ENCODE results near the gene MINDY3.

MINDY3 gene

DNA sequence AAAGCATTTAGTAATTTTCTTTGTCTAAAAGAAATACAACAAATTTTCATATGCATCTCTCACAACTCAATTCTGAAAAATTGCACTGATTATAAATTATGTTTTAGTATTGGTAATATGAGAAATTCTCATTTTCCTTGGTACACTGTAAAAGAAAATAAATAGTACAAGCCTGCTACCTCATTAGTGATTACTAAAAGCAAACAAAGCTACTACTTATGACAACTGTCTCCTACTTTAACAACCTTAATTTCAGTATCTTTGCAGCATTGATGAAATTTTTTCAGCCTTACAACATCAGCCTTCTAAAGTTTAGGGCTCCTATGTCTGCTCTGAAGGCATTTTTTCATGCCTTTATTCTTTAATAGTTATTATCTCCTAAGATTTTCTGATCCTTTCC is 65.7 kb downstream of the MINDY3 start:
- Histone ChIP-seq H3K4me1 (ENCODE audit: control insufficient read depth, insufficient read depth, low read length) (peaks cover 67% of the 10 kb centered on the region), H3K9me3 (ENCODE audit: control insufficient read depth, insufficient read depth, low read depth, low read length) (no peaks in the 10 kb centered on the region), H3K27ac (ENCODE audit: extremely low read depth, low read depth, low read length) (no peak overlapping the region), H3K36me3 (ENCODE audit: control insufficient read depth in 2 of 2, insufficient read depth in 1 of 2, low read length in 2 of 2) (no peaks in the 10 kb centered on the region), H3K4me3 (ENCODE audit: low read depth, low read length) (no peak overlapping the region)
- CTCF ChIA-PET: interaction anchor here (0.8 to 1.3 kb wide), 2 partner anchors 10 to 360 kb away, joined by 3 read pairs; no protein-coding TSS in a partner anchor
- 0 out of 2 replicates have a peak, but pooled peaks have one; percentile 42 for TF ChIP-seq IKZF3 (tag by site-specific recombination; IDR thresholded peaks at IDR 0.05)
- no peak for TF ChIP-seq SP3 (tag by site-specific recombination; IDR thresholded peaks at IDR 0.05)
- TF ChIP-seq ZNF530 (tag by site-specific recombination; IDR thresholded peaks at IDR 0.05; ENCODE audit: low read depth): no peak
- TF ChIP-seq ZNF521 (tag by site-specific recombination; IDR thresholded peaks at IDR 0.05): no peak
- peak; percentile 70 for TF ChIP-seq ZEB2 (tag by site-specific recombination; IDR thresholded peaks at IDR 0.05)
- TF ChIP-seq ZNF366 (tag by site-specific recombination; conservative IDR thresholded peaks at IDR 0.05): peak; percentile 42
- peak; percentile 51; the same call in 1 of the 2 replicates for TF ChIP-seq SP7 (tag by site-specific recombination; IDR thresholded peaks at IDR 0.05)
- TF ChIP-seq, protein P1, sequence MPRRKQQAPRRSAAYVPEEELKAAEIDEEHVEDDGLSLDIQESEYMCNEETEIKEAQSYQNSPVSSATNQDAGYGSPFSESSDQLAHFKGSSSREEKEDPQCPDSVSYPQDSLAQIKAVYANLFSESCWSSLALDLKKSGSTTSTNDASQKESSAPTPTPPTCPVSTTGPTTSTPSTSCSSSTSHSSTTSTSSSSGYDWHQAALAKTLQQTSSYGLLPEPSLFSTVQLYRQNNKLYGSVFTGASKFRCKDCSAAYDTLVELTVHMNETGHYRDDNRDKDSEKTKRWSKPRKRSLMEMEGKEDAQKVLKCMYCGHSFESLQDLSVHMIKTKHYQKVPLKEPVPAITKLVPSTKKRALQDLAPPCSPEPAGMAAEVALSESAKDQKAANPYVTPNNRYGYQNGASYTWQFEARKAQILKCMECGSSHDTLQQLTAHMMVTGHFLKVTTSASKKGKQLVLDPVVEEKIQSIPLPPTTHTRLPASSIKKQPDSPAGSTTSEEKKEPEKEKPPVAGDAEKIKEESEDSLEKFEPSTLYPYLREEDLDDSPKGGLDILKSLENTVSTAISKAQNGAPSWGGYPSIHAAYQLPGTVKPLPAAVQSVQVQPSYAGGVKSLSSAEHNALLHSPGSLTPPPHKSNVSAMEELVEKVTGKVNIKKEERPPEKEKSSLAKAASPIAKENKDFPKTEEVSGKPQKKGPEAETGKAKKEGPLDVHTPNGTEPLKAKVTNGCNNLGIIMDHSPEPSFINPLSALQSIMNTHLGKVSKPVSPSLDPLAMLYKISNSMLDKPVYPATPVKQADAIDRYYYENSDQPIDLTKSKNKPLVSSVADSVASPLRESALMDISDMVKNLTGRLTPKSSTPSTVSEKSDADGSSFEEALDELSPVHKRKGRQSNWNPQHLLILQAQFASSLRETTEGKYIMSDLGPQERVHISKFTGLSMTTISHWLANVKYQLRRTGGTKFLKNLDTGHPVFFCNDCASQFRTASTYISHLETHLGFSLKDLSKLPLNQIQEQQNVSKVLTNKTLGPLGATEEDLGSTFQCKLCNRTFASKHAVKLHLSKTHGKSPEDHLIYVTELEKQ (tag by site-specific recombination; IDR thresholded peaks at IDR 0.05; ENCODE audit: borderline replicate concordance): peak; percentile 63; the same call in 1 of the 2 replicates
- peak; percentile 73; the same call in 1 of the 2 replicates for TF ChIP-seq BCL11A (tag by site-specific recombination; IDR thresholded peaks at IDR 0.05; ENCODE audit: low read depth)
- TF ChIP-seq FEZF1 (tag by site-specific recombination; IDR thresholded peaks at IDR 0.05): peak; percentile 26; the same call in 1 of the 2 replicates
- TF ChIP-seq, protein P2, sequence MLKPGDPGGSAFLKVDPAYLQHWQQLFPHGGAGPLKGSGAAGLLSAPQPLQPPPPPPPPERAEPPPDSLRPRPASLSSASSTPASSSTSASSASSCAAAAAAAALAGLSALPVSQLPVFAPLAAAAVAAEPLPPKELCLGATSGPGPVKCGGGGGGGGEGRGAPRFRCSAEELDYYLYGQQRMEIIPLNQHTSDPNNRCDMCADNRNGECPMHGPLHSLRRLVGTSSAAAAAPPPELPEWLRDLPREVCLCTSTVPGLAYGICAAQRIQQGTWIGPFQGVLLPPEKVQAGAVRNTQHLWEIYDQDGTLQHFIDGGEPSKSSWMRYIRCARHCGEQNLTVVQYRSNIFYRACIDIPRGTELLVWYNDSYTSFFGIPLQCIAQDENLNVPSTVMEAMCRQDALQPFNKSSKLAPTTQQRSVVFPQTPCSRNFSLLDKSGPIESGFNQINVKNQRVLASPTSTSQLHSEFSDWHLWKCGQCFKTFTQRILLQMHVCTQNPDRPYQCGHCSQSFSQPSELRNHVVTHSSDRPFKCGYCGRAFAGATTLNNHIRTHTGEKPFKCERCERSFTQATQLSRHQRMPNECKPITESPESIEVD (tag by site-specific recombination; IDR thresholded peaks at IDR 0.05): peak; percentile 83
- peak; percentile 84 for TF ChIP-seq OSR2 (tag by site-specific recombination; IDR thresholded peaks at IDR 0.05)
- TF ChIP-seq, protein P3, sequence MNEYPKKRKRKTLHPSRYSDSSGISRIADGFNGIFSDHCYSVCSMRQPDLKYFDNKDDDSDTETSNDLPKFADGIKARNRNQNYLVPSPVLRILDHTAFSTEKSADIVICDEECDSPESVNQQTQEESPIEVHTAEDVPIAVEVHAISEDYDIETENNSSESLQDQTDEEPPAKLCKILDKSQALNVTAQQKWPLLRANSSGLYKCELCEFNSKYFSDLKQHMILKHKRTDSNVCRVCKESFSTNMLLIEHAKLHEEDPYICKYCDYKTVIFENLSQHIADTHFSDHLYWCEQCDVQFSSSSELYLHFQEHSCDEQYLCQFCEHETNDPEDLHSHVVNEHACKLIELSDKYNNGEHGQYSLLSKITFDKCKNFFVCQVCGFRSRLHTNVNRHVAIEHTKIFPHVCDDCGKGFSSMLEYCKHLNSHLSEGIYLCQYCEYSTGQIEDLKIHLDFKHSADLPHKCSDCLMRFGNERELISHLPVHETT (tag by site-specific recombination; IDR thresholded peaks at IDR 0.05): peak; percentile 77
- peak; percentile 57; the same call in 1 of the 2 replicates for TF ChIP-seq ZNF629 (tag by site-specific recombination; IDR thresholded peaks at IDR 0.05)
- TF ChIP-seq ZNF114 (tag by site-specific recombination; IDR thresholded peaks at IDR 0.05): no peak
- TF ChIP-seq ZXDB (tag by site-specific recombination; IDR thresholded peaks at IDR 0.05): 0 out of 2 replicates have a peak, but pooled peaks have one; percentile 16
- TF ChIP-seq WT1 (tag by site-specific recombination; IDR thresholded peaks at IDR 0.05): peak; percentile 53
- POLR2A ChIA-PET: no interaction called here

DNA sequence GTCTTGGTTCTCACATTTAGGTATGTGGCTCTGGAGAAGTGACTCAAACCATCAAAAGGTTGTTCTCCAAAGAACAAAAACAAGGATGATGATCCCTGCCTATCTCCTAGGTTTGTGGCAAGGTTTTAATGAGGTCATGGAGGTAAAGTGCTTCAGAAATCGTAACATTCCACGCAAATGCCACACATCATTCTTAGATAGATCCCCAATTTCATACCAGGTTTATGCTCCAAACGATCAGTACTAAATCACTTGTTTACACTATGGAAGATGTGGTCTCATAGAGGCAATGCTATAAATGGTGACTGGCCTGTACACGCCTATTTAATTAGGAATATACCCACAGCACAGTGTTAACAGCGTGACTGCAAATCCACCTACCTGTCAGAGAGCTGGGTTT is 66.6 kb downstream of the MINDY3 start:
- no peak overlapping the region for H3K27ac ChIP-seq (ENCODE audit: extremely low read depth, low read depth, low read length)
- H3K36me3 ChIP-seq (ENCODE audit: control insufficient read depth in 2 of 2, insufficient read depth in 1 of 2, low read length in 2 of 2): peaks cover 0 to 5% of the 10 kb centered on the region in 2 experiments; a peak in 1 of 3 replicates
- H3K9me3 ChIP-seq (ENCODE audit: control insufficient read depth, insufficient read depth, low read depth, low read length): no peaks in the 10 kb centered on the region
- no peak overlapping the region for H3K4me3 ChIP-seq (ENCODE audit: low read depth, low read length)
- ChIA-PET CTCF (interaction anchor here (1.3 kb wide), 1 partner anchor 366 kb away, joined by 3 read pairs; no protein-coding TSS in a partner anchor), POLR2A (no interaction called here)
- peaks cover 67% of the 10 kb centered on the region for H3K4me1 ChIP-seq (ENCODE audit: control insufficient read depth, insufficient read depth, low read length)
- peak; percentile 93; the same call in 1 of the 2 replicates for TF ChIP-seq MZF1 (tag by site-specific recombination; IDR thresholded peaks at IDR 0.05; ENCODE audit: borderline replicate concordance)
- TF ChIP-seq SP7 (tag by site-specific recombination; IDR thresholded peaks at IDR 0.05): peak; percentile 75
- TF ChIP-seq RBAK (tag by site-specific recombination; IDR thresholded peaks at IDR 0.05): no peak
- TF ChIP-seq, protein P4, sequence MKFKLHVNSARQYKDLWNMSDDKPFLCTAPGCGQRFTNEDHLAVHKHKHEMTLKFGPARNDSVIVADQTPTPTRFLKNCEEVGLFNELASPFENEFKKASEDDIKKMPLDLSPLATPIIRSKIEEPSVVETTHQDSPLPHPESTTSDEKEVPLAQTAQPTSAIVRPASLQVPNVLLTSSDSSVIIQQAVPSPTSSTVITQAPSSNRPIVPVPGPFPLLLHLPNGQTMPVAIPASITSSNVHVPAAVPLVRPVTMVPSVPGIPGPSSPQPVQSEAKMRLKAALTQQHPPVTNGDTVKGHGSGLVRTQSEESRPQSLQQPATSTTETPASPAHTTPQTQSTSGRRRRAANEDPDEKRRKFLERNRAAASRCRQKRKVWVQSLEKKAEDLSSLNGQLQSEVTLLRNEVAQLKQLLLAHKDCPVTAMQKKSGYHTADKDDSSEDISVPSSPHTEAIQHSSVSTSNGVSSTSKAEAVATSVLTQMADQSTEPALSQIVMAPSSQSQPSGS (tag by site-specific recombination; IDR thresholded peaks at IDR 0.05; ENCODE audit: low read depth): peak; percentile 59; the same call in 1 of the 2 replicates
- TF ChIP-seq, protein P5, sequence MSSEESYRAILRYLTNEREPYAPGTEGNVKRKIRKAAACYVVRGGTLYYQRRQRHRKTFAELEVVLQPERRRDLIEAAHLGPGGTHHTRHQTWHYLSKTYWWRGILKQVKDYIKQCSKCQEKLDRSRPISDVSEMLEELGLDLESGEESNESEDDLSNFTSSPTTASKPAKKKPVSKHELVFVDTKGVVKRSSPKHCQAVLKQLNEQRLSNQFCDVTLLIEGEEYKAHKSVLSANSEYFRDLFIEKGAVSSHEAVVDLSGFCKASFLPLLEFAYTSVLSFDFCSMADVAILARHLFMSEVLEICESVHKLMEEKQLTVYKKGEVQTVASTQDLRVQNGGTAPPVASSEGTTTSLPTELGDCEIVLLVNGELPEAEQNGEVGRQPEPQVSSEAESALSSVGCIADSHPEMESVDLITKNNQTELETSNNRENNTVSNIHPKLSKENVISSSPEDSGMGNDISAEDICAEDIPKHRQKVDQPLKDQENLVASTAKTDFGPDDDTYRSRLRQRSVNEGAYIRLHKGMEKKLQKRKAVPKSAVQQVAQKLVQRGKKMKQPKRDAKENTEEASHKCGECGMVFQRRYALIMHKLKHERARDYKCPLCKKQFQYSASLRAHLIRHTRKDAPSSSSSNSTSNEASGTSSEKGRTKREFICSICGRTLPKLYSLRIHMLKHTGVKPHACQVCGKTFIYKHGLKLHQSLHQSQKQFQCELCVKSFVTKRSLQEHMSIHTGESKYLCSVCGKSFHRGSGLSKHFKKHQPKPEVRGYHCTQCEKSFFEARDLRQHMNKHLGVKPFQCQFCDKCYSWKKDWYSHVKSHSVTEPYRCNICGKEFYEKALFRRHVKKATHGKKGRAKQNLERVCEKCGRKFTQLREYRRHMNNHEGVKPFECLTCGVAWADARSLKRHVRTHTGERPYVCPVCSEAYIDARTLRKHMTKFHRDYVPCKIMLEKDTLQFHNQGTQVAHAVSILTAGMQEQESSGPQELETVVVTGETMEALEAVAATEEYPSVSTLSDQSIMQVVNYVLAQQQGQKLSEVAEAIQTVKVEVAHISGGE (tag by site-specific recombination; conservative IDR thresholded peaks at IDR 0.05; ENCODE audit: low read depth): no peak
- TF ChIP-seq ZIC2 (tag by site-specific recombination; IDR thresholded peaks at IDR 0.05): no peak

Measured in HEK293 (cell line).